ENCODE results near the gene TRPV6. TPM values are rescaled to one million over a fixed set of nuclear protein-coding genes. Genes with fewer than 3 reads are reported as not detected.

Gene TRPV6
- total RNA-seq, 4 donors from 2014 or later: 0.25 to 2.9 (median 1.2) TPM

GRCh38 chr7:142855756-142856564 is 29.6 kb downstream of the TRPV6 start:
- Histone ChIP-seq H3K4me1 (peaks cover 11 to 29% of the 10 kb centered on the region in 2 donors), H3K27me3 (no peaks in the 10 kb centered on the region), H3K36me3 (no peaks in the 10 kb centered on the region), H3K27ac (peak overlapping the region in 1 of 3 donors; percentile 4), H3K9me3 (no peaks in the 10 kb centered on the region), H3K4me3 (replicated peaks in 1 of 3) (peak overlapping the region; percentile 15 to 66 (median 55))
- DNase-seq: peak; percentile 92
- intact Hi-C loops (cut with DNase I): loop anchor here (10.0 kb wide), 1 partner anchor 149 kb away; no protein-coding TSS in a partner anchor
- 26 to 48% methylated on average over 10 to 12 of the region's 12 CpGs for WGBS, 2 donors
- TF ChIP-seq POLR2A (IDR thresholded peaks at IDR 0.05): peak in 1 of 2 donors; percentile 28
- TF ChIP-seq, protein P1, sequence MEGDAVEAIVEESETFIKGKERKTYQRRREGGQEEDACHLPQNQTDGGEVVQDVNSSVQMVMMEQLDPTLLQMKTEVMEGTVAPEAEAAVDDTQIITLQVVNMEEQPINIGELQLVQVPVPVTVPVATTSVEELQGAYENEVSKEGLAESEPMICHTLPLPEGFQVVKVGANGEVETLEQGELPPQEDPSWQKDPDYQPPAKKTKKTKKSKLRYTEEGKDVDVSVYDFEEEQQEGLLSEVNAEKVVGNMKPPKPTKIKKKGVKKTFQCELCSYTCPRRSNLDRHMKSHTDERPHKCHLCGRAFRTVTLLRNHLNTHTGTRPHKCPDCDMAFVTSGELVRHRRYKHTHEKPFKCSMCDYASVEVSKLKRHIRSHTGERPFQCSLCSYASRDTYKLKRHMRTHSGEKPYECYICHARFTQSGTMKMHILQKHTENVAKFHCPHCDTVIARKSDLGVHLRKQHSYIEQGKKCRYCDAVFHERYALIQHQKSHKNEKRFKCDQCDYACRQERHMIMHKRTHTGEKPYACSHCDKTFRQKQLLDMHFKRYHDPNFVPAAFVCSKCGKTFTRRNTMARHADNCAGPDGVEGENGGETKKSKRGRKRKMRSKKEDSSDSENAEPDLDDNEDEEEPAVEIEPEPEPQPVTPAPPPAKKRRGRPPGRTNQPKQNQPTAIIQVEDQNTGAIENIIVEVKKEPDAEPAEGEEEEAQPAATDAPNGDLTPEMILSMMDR (IDR thresholded peaks at IDR 0.05): peak in 2 of 6 experiments; percentile 7 to 22

- H3K36me3 ChIP-seq: no peaks in the 10 kb centered on the region
- H3K27ac ChIP-seq: peak overlapping the region in 2 of 3 donors; percentile 32 to 73
- 2 to 9% methylated on average over 15 to 16 of the region's 43 CpGs for WGBS, 2 donors
- intact Hi-C loops (cut with DNase I): loop anchor here (10.0 kb wide), 1 partner anchor 150 kb away; no protein-coding TSS in a partner anchor
- peaks cover 11 to 29% of the 10 kb centered on the region in 2 donors for H3K4me1 ChIP-seq
- H3K4me3 ChIP-seq (replicated peaks in 1 of 3): peak overlapping the region; percentile 55 to 66 (median 62)
- no peaks in the 10 kb centered on the region for H3K27me3 ChIP-seq
- DNase-seq: no peak
- no peaks in the 10 kb centered on the region for H3K9me3 ChIP-seq
- TF ChIP-seq POLR2A (IDR thresholded peaks at IDR 0.05): no peak
- TF ChIP-seq, protein P1 (IDR thresholded peaks at IDR 0.05): peak in 2 of 6 experiments; percentile 10 to 13
Observed at GRCh38 chr7:142855114-142855743, 30.3 kb downstream of the TRPV6 start.

DNA sequence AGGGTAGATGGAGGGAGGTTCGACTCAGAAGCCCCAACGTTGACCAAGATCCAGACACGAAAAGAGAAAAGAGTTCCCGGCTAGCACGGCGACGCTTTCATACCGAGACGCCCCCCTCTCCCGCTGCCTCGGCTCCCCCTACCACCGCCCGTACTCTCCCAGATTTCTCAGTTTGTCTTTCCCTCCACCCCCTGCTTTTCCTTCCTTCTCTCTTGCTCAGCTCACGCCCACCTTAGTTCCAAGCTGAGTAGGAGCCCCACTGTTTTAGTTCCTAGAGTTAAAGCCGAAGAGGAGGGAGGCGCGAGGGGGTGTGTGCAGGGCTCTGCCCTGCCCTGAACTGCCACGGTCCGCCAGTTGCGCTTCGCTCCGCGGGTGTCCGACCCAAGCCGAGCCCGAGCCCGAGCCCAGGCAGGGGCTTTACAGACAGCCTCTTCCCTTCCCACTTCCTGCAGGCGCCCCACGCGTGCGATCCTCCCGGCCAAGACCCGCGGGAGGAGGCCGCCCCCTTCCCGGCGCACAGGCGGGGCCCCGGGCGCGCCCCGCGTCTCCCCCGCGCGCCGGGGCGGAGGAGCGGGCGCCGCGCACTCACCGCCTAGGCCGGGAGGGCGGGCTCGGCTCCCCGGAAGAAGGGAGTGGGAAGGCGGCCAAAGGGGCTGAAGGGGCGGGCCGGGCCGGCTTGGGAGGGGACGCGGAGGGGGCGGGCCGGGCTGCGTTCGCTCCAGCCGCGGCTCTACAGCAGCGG is 31.0 kb downstream of the TRPV6 start, which contains the start of gene EPHB6:
TSS of gene EPHB6 (plus strand) at position 705 of the 742 bp plus-strand sequence. CDS start 8,152 bp downstream, outside the sequence.
- no peaks in the 10 kb centered on the region for H3K36me3 ChIP-seq
- H3K9me3 ChIP-seq: no peaks in the 10 kb centered on the region
- DNase-seq: peak; percentile 86 to 92
- no peaks in the 10 kb centered on the region for H3K27me3 ChIP-seq
- peak within 1 kb of the TSS; percentile 55 to 66 (median 62) for H3K4me3 ChIP-seq (replicated peaks in 1 of 3)
- intact Hi-C loops (cut with DNase I): loop anchor here (10.0 kb wide), 1 partner anchor 150 kb away; no protein-coding TSS in a partner anchor
- H3K27ac ChIP-seq: peak within 1 kb of the TSS; percentile 65 to 78 (median 77)
- TF ChIP-seq, protein P1 (IDR thresholded peaks at IDR 0.05): no peak
- peak in 1 of 2 donors; percentile 66 for TF ChIP-seq POLR2A (IDR thresholded peaks at IDR 0.05)
- 0% methylated on average over 26 to 29 of the region's 70 CpGs for WGBS, 2 donors
- H3K4me1 ChIP-seq: peaks cover 11 to 23% of the 10 kb centered on the region in 2 donors

- intact Hi-C loops (cut with DNase I): loop anchor here (10.0 kb wide), 1 partner anchor 151 kb away; no protein-coding TSS in a partner anchor
Observed at GRCh38 chr7:142853739-142854371, 31.7 kb downstream of the TRPV6 start.

More at GRCh38 chr7:142853739-142854371, 31.7 kb downstream of the TRPV6 start:
- TF ChIP-seq, protein P1 (IDR thresholded peaks at IDR 0.05): peak; percentile 52 to 91 (median 77)
- no peak for TF ChIP-seq POLR2A (IDR thresholded peaks at IDR 0.05)
- H3K27me3 ChIP-seq: no peaks in the 10 kb centered on the region
- H3K27ac ChIP-seq: peak overlapping the region; percentile 65 to 78 (median 77)
- H3K4me3 ChIP-seq (replicated peaks in 1 of 3): peak overlapping the region; percentile 47 to 66 (median 55)
- peaks cover 11 to 22% of the 10 kb centered on the region in 2 donors for H3K4me1 ChIP-seq
- 1 to 3% methylated on average over 15 to 18 of the region's 23 CpGs for WGBS, 2 donors
- peak; percentile 66 to 67 for DNase-seq
- H3K9me3 ChIP-seq: no peaks in the 10 kb centered on the region
- no peaks in the 10 kb centered on the region for H3K36me3 ChIP-seq

All from thyroid gland (tissue), 4 donors.